GM11168 (cell line): ENCODE data around the gene KISS1.

Experiments used
- in situ Hi-C: fragments of 300-500 bp; cut with MboI; formaldehyde crosslinking; loops from one replicate; pipeline ENCODE4 v1.12.0; 2022; ENCODE audit warnings: low sequenced_read_pairs; ENCODE audit not compliant: unreplicated experiment

KISS1 gene

DNA sequence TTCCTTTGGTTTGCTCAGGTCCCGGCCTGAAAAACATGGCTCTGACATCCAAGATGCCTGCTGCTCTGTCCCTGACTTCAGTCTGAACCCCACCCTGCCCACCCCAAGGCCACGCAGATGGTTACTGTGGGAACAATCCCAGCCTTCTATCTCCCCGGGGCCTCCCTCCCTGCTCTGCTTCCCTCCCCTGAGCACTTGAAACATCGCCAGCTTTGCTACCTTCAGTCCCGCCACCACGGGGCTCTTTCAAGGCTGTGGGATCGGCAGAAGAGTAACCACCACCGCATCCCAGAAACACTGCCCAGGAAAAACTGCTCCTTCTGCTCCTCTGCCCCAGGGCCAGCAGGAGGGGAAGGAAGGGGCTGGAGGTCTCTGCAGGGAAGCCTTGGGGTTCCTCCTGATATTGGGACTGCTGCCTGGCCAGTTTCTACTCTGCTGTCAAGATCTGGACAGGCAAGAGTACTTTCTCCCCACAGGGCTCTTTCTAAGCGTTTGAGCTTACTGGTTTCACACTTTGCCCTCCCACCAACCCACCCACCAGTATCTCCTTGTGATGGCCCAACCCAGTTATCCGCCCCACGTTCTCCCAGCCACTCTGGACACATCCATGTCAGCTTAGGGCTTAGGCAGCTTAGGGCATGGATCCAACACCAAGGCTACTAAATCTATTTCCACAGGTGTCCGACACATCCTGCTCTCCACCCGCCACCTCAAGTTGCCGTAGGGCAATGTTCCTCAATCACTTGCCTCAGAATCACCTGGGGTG is 52.8 kb downstream of the KISS1 start:
- in situ Hi-C loops: no loop called here

DNA sequence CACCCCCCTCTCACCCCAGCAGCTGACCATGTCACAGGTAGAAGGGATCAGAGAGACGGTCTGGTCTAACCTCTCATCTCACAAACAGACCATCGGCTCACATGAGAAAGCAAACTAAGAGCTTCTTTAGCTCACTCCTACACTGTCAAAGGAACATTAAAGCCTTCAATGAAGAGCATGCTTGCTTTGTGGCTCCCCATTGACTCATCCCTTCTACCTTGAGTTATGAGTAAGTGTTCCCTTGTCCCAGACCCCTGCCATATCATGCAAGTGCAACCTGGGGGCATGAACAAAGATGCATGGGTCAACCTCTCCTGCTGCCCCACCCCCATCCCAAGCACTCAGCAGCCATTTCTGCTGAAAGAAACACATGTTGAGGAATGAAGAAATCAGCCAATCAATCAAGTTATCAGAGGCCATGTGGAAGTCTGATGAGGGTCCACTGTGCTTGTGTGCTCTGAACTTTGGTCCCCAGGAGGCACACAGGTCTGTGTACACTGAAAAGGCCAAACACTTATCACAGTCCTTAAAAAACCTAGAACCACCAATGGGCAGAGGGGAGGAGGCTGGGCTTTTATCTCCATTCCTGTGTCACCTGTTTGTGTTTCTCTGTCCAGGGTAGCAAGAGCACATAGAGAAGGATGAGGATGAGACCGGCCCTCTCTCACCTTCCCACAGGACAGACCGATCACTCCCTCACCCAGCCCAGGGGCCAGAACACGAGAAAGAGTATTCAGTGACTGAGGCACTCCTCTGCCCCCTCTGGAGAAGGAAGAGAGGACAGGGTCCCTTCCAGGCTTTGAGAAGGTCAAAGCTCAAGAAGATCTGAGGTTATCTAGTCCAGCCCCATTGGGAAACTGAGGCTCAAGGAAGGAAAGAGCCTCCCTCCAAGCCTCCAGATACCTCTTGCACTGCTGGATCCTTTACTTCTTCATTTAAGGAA is 54.0 kb downstream of the KISS1 start:
- in situ Hi-C loops: no loop called here

DNA sequence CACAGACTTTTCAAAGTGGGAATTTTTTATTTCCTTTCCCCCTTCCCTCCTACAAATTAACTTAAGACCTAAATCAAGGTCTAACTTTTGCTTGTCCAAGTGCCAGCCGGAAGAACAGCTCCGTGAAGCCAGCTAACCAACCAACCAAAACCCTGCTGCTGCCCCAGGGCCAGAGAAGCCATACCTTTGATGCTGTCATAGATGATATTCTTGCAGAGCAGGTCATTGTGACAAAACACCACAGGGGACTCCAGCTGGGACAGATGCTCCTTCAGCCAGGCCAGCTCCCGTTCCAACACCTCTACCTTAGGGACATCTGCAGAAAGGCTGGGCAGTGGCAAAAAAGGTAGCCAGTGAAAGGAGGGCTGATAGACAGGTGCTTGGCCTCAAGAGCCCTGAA is 55.2 kb downstream of the KISS1 start:
- in situ Hi-C loops: no loop called here
